HL-60 (cell line): ENCODE results near the gene ITCH.

ENCODE experiments used
- CTCF ChIP-seq: IDR thresholded peaks from one replicate; pipeline ENCODE4 v1.5.1; 2011; ENCODE audit warnings: low read length, control low read depth, inconsistent platforms; ENCODE audit not compliant: insufficient read depth
- POLR2AphosphoS5 ChIP-seq: IDR thresholded peaks from 2 replicates; pipeline ENCODE4 v1.6.1; 2012; ENCODE audit warnings: low read depth

GRCh38 chr20:34544109-34544796 lies 181.2 kb downstream of the ITCH start:
- TF ChIP-seq CTCF (no peak), POLR2AphosphoS5 (no peak)
